ENCODE results near the gene SPTLC1.

DNA sequence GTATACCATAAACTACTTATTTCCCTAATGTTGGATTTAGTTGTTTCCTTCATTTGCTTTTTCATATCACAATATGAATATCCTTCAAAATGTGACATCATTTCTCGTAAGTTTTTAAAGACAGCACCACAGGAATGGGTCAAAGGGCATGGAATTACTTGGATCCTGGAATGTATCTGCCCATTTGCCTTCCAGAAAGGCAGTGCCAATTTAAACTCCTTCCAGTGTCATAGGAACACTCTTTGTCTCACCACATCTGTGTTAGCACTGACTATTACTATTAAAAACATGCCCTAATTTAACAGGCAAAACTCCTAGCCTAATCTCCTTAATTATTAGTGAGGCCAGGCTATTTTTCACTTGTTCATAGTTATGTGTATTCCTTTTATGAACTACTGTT, 58.0 kb downstream of the SPTLC1 start:
- TF ChIP-seq, protein P1, sequence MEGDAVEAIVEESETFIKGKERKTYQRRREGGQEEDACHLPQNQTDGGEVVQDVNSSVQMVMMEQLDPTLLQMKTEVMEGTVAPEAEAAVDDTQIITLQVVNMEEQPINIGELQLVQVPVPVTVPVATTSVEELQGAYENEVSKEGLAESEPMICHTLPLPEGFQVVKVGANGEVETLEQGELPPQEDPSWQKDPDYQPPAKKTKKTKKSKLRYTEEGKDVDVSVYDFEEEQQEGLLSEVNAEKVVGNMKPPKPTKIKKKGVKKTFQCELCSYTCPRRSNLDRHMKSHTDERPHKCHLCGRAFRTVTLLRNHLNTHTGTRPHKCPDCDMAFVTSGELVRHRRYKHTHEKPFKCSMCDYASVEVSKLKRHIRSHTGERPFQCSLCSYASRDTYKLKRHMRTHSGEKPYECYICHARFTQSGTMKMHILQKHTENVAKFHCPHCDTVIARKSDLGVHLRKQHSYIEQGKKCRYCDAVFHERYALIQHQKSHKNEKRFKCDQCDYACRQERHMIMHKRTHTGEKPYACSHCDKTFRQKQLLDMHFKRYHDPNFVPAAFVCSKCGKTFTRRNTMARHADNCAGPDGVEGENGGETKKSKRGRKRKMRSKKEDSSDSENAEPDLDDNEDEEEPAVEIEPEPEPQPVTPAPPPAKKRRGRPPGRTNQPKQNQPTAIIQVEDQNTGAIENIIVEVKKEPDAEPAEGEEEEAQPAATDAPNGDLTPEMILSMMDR (IDR thresholded peaks at IDR 0.05; ENCODE audit: insufficient read depth, low read length) = no peak
- TF ChIP-seq POLR2AphosphoS5 (IDR thresholded peaks at IDR 0.05; ENCODE audit: low read depth) = no peak
- TF ChIP-seq GABPA (IDR thresholded peaks at IDR 0.05; ENCODE audit: low read depth) = no peak

Data from HL-60 (cell line).